T-cell (primary cell): ENCODE data around the gene NRROS. TPM values are rescaled to one million over a fixed set of nuclear protein-coding genes. Genes with fewer than 3 reads are reported as not detected.
"Not testable (repeated sequence)": the region's sequence is repeated elsewhere in the genome, so short reads cannot be mapped to it uniquely, and the experiment has no call there.

Experiments
- ATAC-seq, 4 experiments: fragments of 200-7000 bp in 3 of 4; fragments of 150-1000 bp in 1 of 4; cut with Tn5 transposase; replicated peaks in 1 of 4; 1 replicate in 3 of 4; 2 replicates in 1 of 4; pipeline ENCODE4 v1.10.0; 2021; ENCODE audit warnings: moderate library complexity in 3 of 4, mild to moderate bottlenecking in 2 of 4, moderate number of reproducible peaks in 1 of 4
- CTCF ChIA-PET, 2 donors: fragments of 300-600 bp; sonication (Branson Sonifier 250); formaldehyde crosslinking; loops; one replicate each; lab custom pipeline; 2022; ENCODE audit warnings: antibody characterized with exemption in 2 of 2; lab: Charles Lee
- POLR2A ChIA-PET, 2 donors: fragments of 300-600 bp; sonication (Branson Sonifier 250); formaldehyde crosslinking; loops; one replicate each; lab custom pipeline; 2022; ENCODE audit warnings: antibody characterized with exemption in 2 of 2; lab: Charles Lee
- DNase-seq, 35 experiments: peaks; one replicate each; pipeline versions ENCODE4 v3.0.0 to v3.0.0-alpha.2; 2013 to 2023
- H3K27ac ChIP-seq: one replicate; pipeline ENCODE4 v1.5.1; 2013; ENCODE audit warnings: low read length
- H3K27me3 ChIP-seq, 2 experiments: replicated peaks in 1 of 2; 1 replicate in 1 of 2; 2 replicates in 1 of 2; pipeline versions ENCODE4 v1.6.1 to v1.7.0; 2013; ENCODE audit warnings: low read length in 1 of 2, mixed read lengths in 1 of 2; ENCODE audit not compliant: control insufficient read depth in 2 of 2, insufficient read depth in 2 of 2; ENCODE audit errors: extremely low read depth in 1 of 2
- H3K36me3 ChIP-seq, 2 donors: 1 replicate in 1 of 2; 2 replicates in 1 of 2; pipeline versions ENCODE4 v1.6.1 to v1.7.0; 2013; ENCODE audit warnings: low read length in 1 of 2; ENCODE audit not compliant: control insufficient read depth in 2 of 2, insufficient read depth in 1 of 2; ENCODE audit errors: extremely low read depth in 1 of 2
- H3K4me1 ChIP-seq, 2 experiments: 1 replicate in 1 of 2; 2 replicates in 1 of 2; pipeline versions ENCODE4 v1.6.1 to v1.7.0; 2013; ENCODE audit warnings: low read length in 2 of 2, mixed read lengths in 1 of 2; ENCODE audit not compliant: insufficient read depth in 2 of 2, control insufficient read depth in 1 of 2; ENCODE audit errors: extremely low read depth in 1 of 2
- H3K4me3 ChIP-seq, 2 donors: 1 replicate in 1 of 2; 2 replicates in 1 of 2; pipeline versions ENCODE4 v1.5.1 to v1.7.0; 2013; ENCODE audit warnings: mild to moderate bottlenecking in 2 of 2, low read length in 1 of 2, moderate library complexity in 1 of 2; ENCODE audit not compliant: control insufficient read depth in 1 of 2; ENCODE audit errors: extremely low read depth in 1 of 2
- H3K9me3 ChIP-seq: 2 replicates; pipeline ENCODE4 v1.7.0; 2013
- H3K27ac Mint-ChIP-seq, 2 donors: one replicate each; pipeline ENCODE4 v1.8.0; 2020 to 2021; ENCODE audit warnings: mild to moderate bottlenecking in 2 of 2, mixed read lengths in 2 of 2
- H3K27me3 Mint-ChIP-seq, 2 donors: one replicate each; pipeline ENCODE4 v1.8.0; 2021 to 2022; ENCODE audit warnings: mixed read lengths in 2 of 2
- H3K36me3 Mint-ChIP-seq: one replicate; pipeline ENCODE4 v1.8.0; 2021; ENCODE audit warnings: mixed read lengths
- H3K4me1 Mint-ChIP-seq, 3 donors: one replicate each; pipeline ENCODE4 v1.8.0; 2020 to 2022; ENCODE audit warnings: mixed read lengths in 3 of 3, mild to moderate bottlenecking in 1 of 3
- H3K4me3 Mint-ChIP-seq, 3 donors: one replicate each; pipeline ENCODE4 v1.8.0; 2020 to 2022; ENCODE audit warnings: mild to moderate bottlenecking in 3 of 3, mixed read lengths in 3 of 3, moderate library complexity in 3 of 3
- H3K9me3 Mint-ChIP-seq, 3 donors: one replicate each; pipeline ENCODE4 v1.8.0; 2020 to 2022; ENCODE audit warnings: mixed read lengths in 3 of 3
- WGBS: methylation state at CpG from one replicate; pipeline ENCODE4 v1.1.5; 2013; ENCODE audit warnings: missing lambda C conversion rate; ENCODE audit not compliant: insufficient coverage; 5-methylcytosine and 5-hydroxymethylcytosine counted together
- total RNA-seq, 35 experiments: library from RNA in 6 of 35; stranded (reverse) in 6 of 35; fragments of 120-200 nt in 1 of 35; gene quantifications; one replicate each; pipeline versions ENCODE4 v1.2.1 to v1.2.4 and lab custom pipeline; 2013 to 2026

The NRROS gene
- 10 to 100 TPM in 4 of 5 donors, 1 to 10 TPM in 1; 7.6 to 16.8 (median 15.6) TPM for total RNA-seq
- 10.6 TPM for total RNA-seq (2013)
- 2.7 to 17.5 (median 7.0) reads per million in 29 experiments for total RNA-seq (lab: John Stamatoyannopoulos, UW)

GRCh38 chr3:196639483-196640296, at the start of gene NRROS:
Gene NRROS (plus strand): TSS chr3:196639694. CDS start chr3:196654540, 14,846 bp downstream.
- peak in 32 of 35 experiments; percentile 29 to 73 (median 45) for DNase-seq
- Histone ChIP-seq H3K27me3 (no peaks in the 10 kb centered on the region), H3K4me1 (peaks cover 24 to 72% of the 10 kb centered on the region in 2 experiments), H3K36me3 (peaks cover 3 to 7% of the 10 kb centered on the region in 2 donors), H3K4me3 (peak within 1 kb of the TSS; percentile 92 to 93), H3K27ac (peak within 1 kb of the TSS; percentile 79), H3K9me3 (no peaks in the 10 kb centered on the region)
- Mint-ChIP-seq H3K4me1 (peaks cover 77 to 86% (median 81%) of the 10 kb centered on the region in 3 donors), H3K36me3 (peaks cover 6% of the 10 kb centered on the region), H3K9me3 (no peaks in the 10 kb centered on the region), H3K4me3 (peak within 1 kb of the TSS; percentile 84 to 86 (median 85)), H3K27me3 (no peaks in the 10 kb centered on the region), H3K27ac (peak within 1 kb of the TSS; percentile 93 to 96)
- peak; percentile 66 to 77 (median 74) for ATAC-seq
- POLR2A ChIA-PET: interaction anchor here (0.5 to 1.5 kb wide), 3 partner anchors 8 to 74 kb away, joined by 3 read pairs; no protein-coding TSS in a partner anchor
- under 1% methylated on average over 56 of the region's 65 CpGs for WGBS
- CTCF ChIA-PET: interaction anchor here (0.6 to 1.5 kb wide), 5 partner anchors 10 to 124 kb away, joined by 3 to 5 read pairs (median 3); no protein-coding TSS in a partner anchor

- peaks cover 11% of the 10 kb centered on the region for H3K36me3 Mint-ChIP-seq
- H3K9me3 ChIP-seq: no peaks in the 10 kb centered on the region
- ATAC-seq (no peak), DNase-seq (no peak)
- WGBS: 88% methylated on average over 2 of the region's 5 CpGs
- H3K27ac Mint-ChIP-seq: no peak overlapping the region
- H3K27me3 Mint-ChIP-seq: peaks cover 0 to 4% of the 10 kb centered on the region in 2 donors
- no peaks in the 10 kb centered on the region for H3K9me3 Mint-ChIP-seq
- no peak overlapping the region for H3K27ac ChIP-seq
- ChIA-PET POLR2A (no interaction called here), CTCF (no interaction called here)
- H3K4me1 ChIP-seq: no peaks in the 10 kb centered on the region
- peaks cover 0 to 2% of the 10 kb centered on the region in 2 experiments for H3K27me3 ChIP-seq
- H3K4me3 Mint-ChIP-seq: no peak overlapping the region
- peaks cover 4 to 10% of the 10 kb centered on the region in 2 donors for H3K36me3 ChIP-seq
- H3K4me3 ChIP-seq: no peak overlapping the region
- H3K4me1 Mint-ChIP-seq: no peaks in the 10 kb centered on the region
These were observed 49.2 kb upstream of the NRROS start for GRCh38 chr3:196590279-196590678.

GRCh38 chr3:196596355-196596754, 43.1 kb upstream of the NRROS start:
- peaks cover 0 to 11% of the 10 kb centered on the region in 2 donors for H3K27me3 Mint-ChIP-seq
- peaks cover 0 to 4% of the 10 kb centered on the region in 2 experiments for H3K4me1 ChIP-seq
- no peak overlapping the region for H3K27ac Mint-ChIP-seq
- H3K4me1 Mint-ChIP-seq: peaks cover 3 to 9% (median 9%) of the 10 kb centered on the region in 3 donors
- H3K4me3 ChIP-seq: no peak overlapping the region
- CTCF ChIA-PET: interaction anchor here in 1 of 2 donors (0.8 to 1.3 kb wide), 2 partner anchors 13 to 98 kb away, joined by 3 to 5 read pairs; no protein-coding TSS in a partner anchor
- 93% methylated on average over 2 of the region's 5 CpGs for WGBS
- H3K36me3 Mint-ChIP-seq: no peaks in the 10 kb centered on the region
- ATAC-seq: no peak
- H3K36me3 ChIP-seq: no peaks in the 10 kb centered on the region
- H3K27ac ChIP-seq: no peak overlapping the region
- DNase-seq: no peak
- no peaks in the 10 kb centered on the region for H3K9me3 Mint-ChIP-seq
- POLR2A ChIA-PET: interaction anchor here in 1 of 2 donors (0.6 kb wide), 1 partner anchor 659 kb away, joined by 3 read pairs; no protein-coding TSS in a partner anchor
- H3K9me3 ChIP-seq: no peaks in the 10 kb centered on the region
- no peak overlapping the region for H3K4me3 Mint-ChIP-seq
- H3K27me3 ChIP-seq: peaks cover 0 to 7% of the 10 kb centered on the region in 2 experiments

GRCh38 chr3:196597971-196598733, 41.3 kb upstream of the NRROS start:
- H3K36me3 ChIP-seq, H3K27me3 ChIP-seq, H3K36me3 Mint-ChIP-seq, H3K4me1 ChIP-seq, H3K4me1 Mint-ChIP-seq, H3K27ac ChIP-seq, H3K9me3 Mint-ChIP-seq, H3K9me3 ChIP-seq: not testable (repeated sequence)
- Mint-ChIP-seq H3K27ac (peak overlapping the region; percentile 55 to 56), H3K4me3 (peak overlapping the region; percentile 69 to 83 (median 77)), H3K27me3 (peaks cover 0 to 11% of the 10 kb centered on the region in 2 donors)
- ChIA-PET CTCF (interaction anchor here (0.5 to 1.6 kb wide), 6 partner anchors 11 to 582 kb away, joined by 3 to 7 read pairs (median 4); no protein-coding TSS in a partner anchor), POLR2A (interaction anchor here (0.5 to 1.0 kb wide), 3 partner anchors 30 to 234 kb away, joined by 4 to 9 read pairs (median 7); partner anchors contain the start of genes FBXO45 (in 1 of the 2) and WDR53 (in 1 of the 2))
- H3K4me3 ChIP-seq: peak overlapping the region; percentile 41 to 71
- DNase-seq: peak in 28 of 35 experiments; percentile 13 to 62 (median 47)
- WGBS: 21% methylated on average over 4 of the region's 25 CpGs
- peak in 3 of 4 experiments; percentile 45 to 70 (median 49) for ATAC-seq

- Mint-ChIP-seq H3K36me3 (no peaks in the 10 kb centered on the region), H3K4me3 (no peak overlapping the region)
- ATAC-seq: no peak
These were observed 39.8 kb upstream of the NRROS start for GRCh38 chr3:196599734-196600128.

More at GRCh38 chr3:196599734-196600128, 39.8 kb upstream of the NRROS start:
- Histone ChIP-seq H3K27ac (no peak overlapping the region), H3K4me3 (no peak overlapping the region), H3K4me1 (peaks cover 2 to 15% of the 10 kb centered on the region in 2 experiments), H3K27me3 (peaks cover 0 to 12% of the 10 kb centered on the region in 2 experiments), H3K36me3 (no peaks in the 10 kb centered on the region), H3K9me3 (no peaks in the 10 kb centered on the region)
- Mint-ChIP-seq H3K4me1 (peaks cover 8 to 16% (median 15%) of the 10 kb centered on the region in 3 donors), H3K9me3 (no peaks in the 10 kb centered on the region), H3K27ac (no peak overlapping the region), H3K27me3 (peaks cover 0 to 8% of the 10 kb centered on the region in 2 donors)
- DNase-seq: no peak
- ChIA-PET POLR2A (no interaction called here), CTCF (no interaction called here)
- WGBS: 100% methylated on average over 1 of the region's 5 CpGs
